Sigmoid colon (tissue), 4 donors: ENCODE measurements around the gene LIPG.

Source experiments
- CTCF ChIP-seq, 4 experiments: fragments of 450-650 bp in 3 of 4; fragments of 200-600 bp in 1 of 4; IDR thresholded peaks; one replicate each; pipeline ENCODE4 v1.5.1; 2016 to 2019; ENCODE audit warnings: antibody characterized with exemption in 4 of 4, mild to moderate bottlenecking in 3 of 4, moderate library complexity in 2 of 4
- POLR2A ChIP-seq, 2 donors: fragments of 450-650 bp; IDR thresholded peaks; one replicate each; pipeline ENCODE4 v1.6.1; 2016; ENCODE audit warnings: antibody characterized with exemption in 2 of 2, mild to moderate bottlenecking in 2 of 2, moderate library complexity in 2 of 2
- POLR2AphosphoS5 ChIP-seq, 4 donors: sonication (generic); formaldehyde crosslinking; IDR thresholded peaks; one replicate each; pipeline ENCODE4 v1.6.1; 2017; ENCODE audit warnings: antibody characterized with exemption in 4 of 4

GRCh38 chr18:49648326-49648725, 86.5 kb downstream of the LIPG start:
- no peak for TF ChIP-seq CTCF (IDR thresholded peaks at IDR 0.05)
- peak in 2 of 4 donors; percentile 60 to 62 for TF ChIP-seq POLR2AphosphoS5 (IDR thresholded peaks at IDR 0.05)
- no peak for TF ChIP-seq POLR2A (IDR thresholded peaks at IDR 0.05)
